ENCODE results near the gene TMC1. TPM values are rescaled to one million over a fixed set of nuclear protein-coding genes. Genes with fewer than 3 reads are reported as not detected.

TMC1 gene
- total RNA-seq, 2 experiments from 2014 or later, result not detected

DNA sequence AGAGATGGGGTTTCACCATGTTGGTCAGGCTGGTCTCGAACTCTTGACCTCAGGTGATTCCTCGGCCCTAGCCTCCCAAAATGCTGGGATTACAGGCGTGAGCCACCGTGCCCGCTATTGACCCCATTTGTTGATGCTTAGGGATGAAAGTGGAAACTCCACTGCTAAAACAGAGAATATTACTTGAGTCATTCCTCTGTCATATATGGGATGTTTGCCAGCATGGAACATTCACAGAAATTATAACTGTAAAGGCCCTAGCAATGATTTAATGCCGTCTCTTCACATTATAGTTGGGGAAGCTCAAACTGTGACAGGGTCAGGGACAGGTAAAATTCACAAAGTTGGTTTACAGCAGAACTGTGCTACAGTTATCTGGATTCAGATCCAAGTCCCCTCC is 94.5 kb downstream of the TMC1 start:
- Mint-ChIP-seq H3K4me3 (no peak overlapping the region), H3K27ac (no peak overlapping the region), H3K27me3 (peaks cover 2% of the 10 kb centered on the region), H3K4me1 (no peaks in the 10 kb centered on the region), H3K36me3 (no peaks in the 10 kb centered on the region), H3K9me3 (ENCODE audit: low read depth) (no peaks in the 10 kb centered on the region)
- ATAC-seq (no peak), DNase-seq (no peak)
- CTCF ChIA-PET, result no interaction called here

- CTCF ChIA-PET, result no interaction called here
- H3K36me3 Mint-ChIP-seq, result no peaks in the 10 kb centered on the region
- ATAC-seq, result no peak
Observed at GRCh38 chr9:72618811-72619210, 97.4 kb downstream of the TMC1 start.

DNA sequence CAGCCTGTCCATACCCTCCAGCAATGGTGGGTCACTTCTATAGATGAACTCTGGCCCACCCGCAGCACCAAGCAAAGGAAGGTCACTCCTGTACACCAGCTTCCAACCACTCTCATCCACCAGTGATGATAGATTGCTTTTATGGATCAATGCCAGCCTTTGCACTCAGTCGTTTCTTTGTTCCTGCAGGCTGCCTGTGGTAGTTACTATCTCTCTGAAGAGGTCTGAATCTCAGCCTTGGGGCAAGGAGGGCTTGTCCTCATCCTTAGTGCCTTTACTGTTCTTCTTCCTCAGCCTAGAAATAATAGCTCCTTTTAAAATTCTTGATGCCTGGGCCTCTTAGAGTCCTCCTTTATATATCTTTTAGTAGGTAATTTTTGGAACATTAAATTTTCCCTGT is 100.8 kb downstream of the TMC1 start:
- DNase-seq (no peak), ATAC-seq (no peak)
- Mint-ChIP-seq H3K4me3 (no peak overlapping the region), H3K27me3 (no peaks in the 10 kb centered on the region), H3K9me3 (ENCODE audit: low read depth) (no peaks in the 10 kb centered on the region), H3K36me3 (no peaks in the 10 kb centered on the region), H3K27ac (no peak overlapping the region), H3K4me1 (no peaks in the 10 kb centered on the region)
- CTCF ChIA-PET, result no interaction called here

More at GRCh38 chr9:72618811-72619210, 97.4 kb downstream of the TMC1 start:
- Mint-ChIP-seq H3K4me1 (no peaks in the 10 kb centered on the region), H3K27ac (no peak overlapping the region), H3K4me3 (no peak overlapping the region), H3K27me3 (no peaks in the 10 kb centered on the region), H3K9me3 (ENCODE audit: low read depth) (no peaks in the 10 kb centered on the region)
- no peak for DNase-seq

GRCh38 chr9:72623156-72623555 is 101.7 kb downstream of the TMC1 start:
- no peak for ATAC-seq
- no peak overlapping the region for H3K4me3 Mint-ChIP-seq
- CTCF ChIA-PET, result no interaction called here

DNA sequence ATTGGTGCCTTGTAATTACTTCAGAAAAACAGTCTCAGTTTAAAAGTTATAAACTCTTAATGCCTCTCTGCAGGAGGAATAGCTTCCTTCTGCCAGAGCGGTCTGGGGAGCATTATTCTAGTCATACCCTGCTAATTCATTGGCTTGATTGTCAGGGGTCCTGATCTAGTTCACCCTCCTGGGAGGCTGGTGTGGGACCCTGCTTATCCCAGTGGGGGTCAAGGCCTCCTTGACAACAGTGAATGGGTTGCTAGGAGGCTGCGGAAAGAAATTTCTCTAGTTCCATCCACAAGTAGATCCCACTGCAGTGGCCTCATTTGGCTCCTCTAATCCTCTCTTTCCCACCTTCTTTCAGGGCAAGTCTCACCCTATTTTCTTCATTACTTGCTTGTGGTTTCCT is 105.7 kb downstream of the TMC1 start:
- CTCF ChIA-PET, result no interaction called here
- Mint-ChIP-seq H3K27ac (no peak overlapping the region), H3K4me3 (no peak overlapping the region), H3K4me1 (no peaks in the 10 kb centered on the region), H3K9me3 (ENCODE audit: low read depth) (peaks cover 2% of the 10 kb centered on the region), H3K27me3 (peaks cover 2% of the 10 kb centered on the region), H3K36me3 (no peaks in the 10 kb centered on the region)
- ATAC-seq, result no peak
- no peak for DNase-seq

More at GRCh38 chr9:72623156-72623555, 101.7 kb downstream of the TMC1 start:
- DNase-seq, result no peak
- Mint-ChIP-seq H3K27ac (no peak overlapping the region), H3K36me3 (no peaks in the 10 kb centered on the region), H3K9me3 (ENCODE audit: low read depth) (no peaks in the 10 kb centered on the region), H3K4me1 (no peaks in the 10 kb centered on the region), H3K27me3 (peaks cover 1% of the 10 kb centered on the region)

GRCh38 chr9:72627956-72628540 is 106.6 kb downstream of the TMC1 start:
- no peak for DNase-seq
- H3K4me1 Mint-ChIP-seq, result no peaks in the 10 kb centered on the region
- H3K36me3 Mint-ChIP-seq, result no peaks in the 10 kb centered on the region
- H3K4me3 Mint-ChIP-seq, result no peak overlapping the region
- CTCF ChIA-PET, result no interaction called here
- no peak overlapping the region for H3K27ac Mint-ChIP-seq
- H3K9me3 Mint-ChIP-seq (ENCODE audit: low read depth), result peaks cover 2% of the 10 kb centered on the region
- no peak for ATAC-seq
- peaks cover 2% of the 10 kb centered on the region for H3K27me3 Mint-ChIP-seq

DNA sequence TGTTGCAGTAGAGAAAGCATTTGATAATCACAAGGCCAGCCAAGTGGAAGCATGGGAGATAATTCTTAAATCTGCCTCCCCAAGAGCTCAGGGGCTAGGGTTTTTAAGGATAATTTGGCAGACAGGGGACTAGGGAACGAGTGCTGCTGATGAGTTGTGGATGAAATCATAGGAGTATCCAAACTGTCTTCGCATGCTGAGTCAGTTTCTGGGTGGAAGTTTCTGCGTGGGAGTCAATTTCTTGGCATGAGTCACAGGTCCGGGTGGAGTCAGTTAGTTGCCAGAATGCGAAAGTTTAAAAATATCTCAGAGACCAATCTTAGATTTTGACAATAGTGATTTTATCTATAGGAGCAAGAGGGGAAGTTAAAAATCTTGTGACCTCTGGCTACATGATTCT is 112.6 kb downstream of the TMC1 start:
- DNase-seq (no peak), ATAC-seq (no peak)
- CTCF ChIA-PET, result no interaction called here
- Mint-ChIP-seq H3K9me3 (ENCODE audit: low read depth) (peaks cover 4% of the 10 kb centered on the region), H3K36me3 (no peaks in the 10 kb centered on the region), H3K27me3 (no peaks in the 10 kb centered on the region), H3K4me1 (peaks cover 7% of the 10 kb centered on the region), H3K27ac (no peak overlapping the region), H3K4me3 (no peak overlapping the region)

DNA sequence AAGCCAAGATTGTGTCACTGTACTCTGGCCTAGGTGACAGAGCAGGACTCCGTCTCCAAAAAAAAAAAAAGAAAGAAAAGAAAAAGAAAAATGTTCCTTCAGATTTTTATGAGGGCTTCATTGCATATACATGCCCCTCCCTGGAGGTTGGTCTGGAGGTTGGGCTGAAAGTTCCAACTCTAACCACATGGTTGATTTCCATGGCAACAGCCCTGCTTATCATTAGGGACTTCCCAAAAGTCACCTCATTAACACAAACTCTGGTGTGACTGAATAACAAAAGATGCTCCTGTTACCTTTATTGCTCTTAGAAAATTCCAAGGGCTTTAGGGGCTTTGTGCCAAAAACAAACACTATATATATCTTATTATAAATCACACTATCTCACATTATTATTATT is 113.8 kb downstream of the TMC1 start:
- H3K4me1 Mint-ChIP-seq, result peaks cover 7% of the 10 kb centered on the region
- H3K27ac Mint-ChIP-seq, result no peak overlapping the region
- H3K36me3 Mint-ChIP-seq, result no peaks in the 10 kb centered on the region
- ATAC-seq, result no peak
- H3K9me3 Mint-ChIP-seq (ENCODE audit: low read depth), result peaks cover 4% of the 10 kb centered on the region
- no peak overlapping the region for H3K4me3 Mint-ChIP-seq
- H3K27me3 Mint-ChIP-seq, result no peaks in the 10 kb centered on the region
- no peak for DNase-seq
- CTCF ChIA-PET, result interaction anchor here (1.2 kb wide), 1 partner anchor 11 kb away, joined by 3 read pairs; no protein-coding TSS in a partner anchor

- ATAC-seq (no peak), DNase-seq (no peak)
- H3K4me1 Mint-ChIP-seq, result peaks cover 7% of the 10 kb centered on the region
- peaks cover 4% of the 10 kb centered on the region for H3K9me3 Mint-ChIP-seq (ENCODE audit: low read depth)
- no peak overlapping the region for H3K27ac Mint-ChIP-seq
- H3K4me3 Mint-ChIP-seq, result no peak overlapping the region
- CTCF ChIA-PET, result no interaction called here
- H3K36me3 Mint-ChIP-seq, result no peaks in the 10 kb centered on the region
- H3K27me3 Mint-ChIP-seq, result no peaks in the 10 kb centered on the region
Observed at GRCh38 chr9:72636621-72637020, 115.2 kb downstream of the TMC1 start.

GRCh38 chr9:72643651-72644050 is 122.2 kb downstream of the TMC1 start:
- DNase-seq, result no peak
- CTCF ChIA-PET, result no interaction called here
- peaks cover 19% of the 10 kb centered on the region for H3K27me3 Mint-ChIP-seq
- no peaks in the 10 kb centered on the region for H3K4me1 Mint-ChIP-seq
- no peaks in the 10 kb centered on the region for H3K9me3 Mint-ChIP-seq (ENCODE audit: low read depth)
- no peak for ATAC-seq
- no peak overlapping the region for H3K27ac Mint-ChIP-seq
- H3K4me3 Mint-ChIP-seq, result no peak overlapping the region
- no peaks in the 10 kb centered on the region for H3K36me3 Mint-ChIP-seq

DNA sequence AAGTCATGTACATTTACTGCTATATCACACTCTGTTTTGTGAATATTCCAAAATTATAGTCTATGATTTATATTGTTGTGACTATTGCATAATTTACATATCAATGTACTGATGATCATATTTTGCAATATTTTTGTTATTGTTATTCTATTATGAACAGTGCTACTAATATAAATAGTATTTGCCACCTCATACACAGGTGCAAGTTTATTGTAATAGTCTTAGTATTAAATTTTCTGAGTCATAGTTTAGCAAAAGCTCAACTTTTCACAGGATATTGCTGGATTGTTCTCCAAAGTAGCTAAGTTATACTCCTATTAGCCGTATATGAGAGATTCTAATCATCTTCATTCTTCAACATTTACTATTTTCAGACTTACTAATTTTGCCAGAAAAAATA is 124.7 kb downstream of the TMC1 start:
- Mint-ChIP-seq H3K36me3 (no peaks in the 10 kb centered on the region), H3K4me1 (no peaks in the 10 kb centered on the region), H3K9me3 (ENCODE audit: low read depth) (no peaks in the 10 kb centered on the region), H3K4me3 (no peak overlapping the region), H3K27me3 (peaks cover 19% of the 10 kb centered on the region), H3K27ac (no peak overlapping the region)
- ATAC-seq (no peak), DNase-seq (no peak)
- CTCF ChIA-PET, result interaction anchor here (1.1 kb wide), 1 partner anchor 11 kb away, joined by 3 read pairs; no protein-coding TSS in a partner anchor

- Mint-ChIP-seq H3K4me1 (no peaks in the 10 kb centered on the region), H3K27ac (no peak overlapping the region), H3K27me3 (peaks cover 14% of the 10 kb centered on the region), H3K9me3 (ENCODE audit: low read depth) (no peaks in the 10 kb centered on the region), H3K4me3 (no peak overlapping the region), H3K36me3 (no peaks in the 10 kb centered on the region)
- DNase-seq (no peak), ATAC-seq (no peak)
- CTCF ChIA-PET, result no interaction called here
Observed at GRCh38 chr9:72648324-72649126, 127.1 kb downstream of the TMC1 start.

- CTCF ChIA-PET, result no interaction called here
- Mint-ChIP-seq H3K4me1 (no peaks in the 10 kb centered on the region), H3K36me3 (no peaks in the 10 kb centered on the region), H3K27ac (no peak overlapping the region), H3K27me3 (peaks cover 15% of the 10 kb centered on the region), H3K9me3 (ENCODE audit: low read depth) (no peaks in the 10 kb centered on the region), H3K4me3 (no peak overlapping the region)
- no peak for ATAC-seq
- no peak for DNase-seq
Observed at GRCh38 chr9:72649127-72649442, 127.7 kb downstream of the TMC1 start.

DNA sequence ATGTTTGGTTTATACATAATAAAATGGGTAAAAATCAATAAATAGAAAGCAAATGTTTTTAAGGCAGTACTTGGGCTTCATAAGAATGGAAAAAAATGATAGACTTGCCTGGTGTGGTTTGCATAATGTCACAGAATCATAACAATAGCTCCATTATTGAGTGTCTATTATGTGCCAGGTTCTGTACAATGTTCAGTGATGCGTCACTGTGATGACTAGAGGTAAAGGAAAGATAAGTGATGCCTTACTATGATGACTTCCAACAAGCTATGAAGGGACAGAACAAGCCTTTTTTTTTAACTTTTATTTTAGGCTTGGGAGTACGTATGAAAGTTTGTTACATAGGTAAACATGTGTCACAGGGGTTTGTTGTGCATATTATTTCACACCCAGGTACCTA is 128.8 kb downstream of the TMC1 start:
- ATAC-seq (no peak), DNase-seq (no peak)
- H3K9me3 Mint-ChIP-seq (ENCODE audit: low read depth), result no peaks in the 10 kb centered on the region
- H3K36me3 Mint-ChIP-seq, result no peaks in the 10 kb centered on the region
- peaks cover 11% of the 10 kb centered on the region for H3K27me3 Mint-ChIP-seq
- CTCF ChIA-PET, result no interaction called here
- no peaks in the 10 kb centered on the region for H3K4me1 Mint-ChIP-seq
- H3K4me3 Mint-ChIP-seq, result no peak overlapping the region
- H3K27ac Mint-ChIP-seq, result no peak overlapping the region

Measured in activated CD8-positive, alpha-beta memory T cell treated with anti-CD3 and anti-CD28 coated beads, Interleukin-2, amount 10 ng/mL, durations not matched to agents 7 days and 5 days (primary cell).